EH (cell line): Measurements from ENCODE around the gene CTNNA3.

Source experiments
- DNase-seq: peaks from one replicate; pipeline ENCODE4 v3.0.0-alpha.2; 2015; ENCODE audit warnings: low read depth

Gene CTNNA3

DNA sequence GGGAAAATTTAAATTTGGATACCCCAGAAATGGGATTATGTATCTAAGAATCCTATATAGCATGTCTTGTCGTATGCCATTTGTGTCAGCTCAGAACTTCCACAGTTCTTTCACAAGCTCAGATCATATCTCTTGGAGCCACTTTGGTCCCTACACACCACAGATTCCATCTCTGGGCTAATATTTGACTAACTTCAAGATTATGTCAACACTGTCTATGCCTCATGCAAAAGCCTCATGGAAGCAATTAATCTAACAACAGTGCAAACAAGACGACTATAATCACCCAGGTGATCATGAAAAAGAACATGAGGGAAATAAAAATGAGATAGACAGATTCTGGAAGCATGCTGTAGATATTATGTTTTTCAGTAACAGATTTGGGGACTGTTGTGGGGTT lies 581.0 kb downstream of the CTNNA3 start:
- DNase-seq, result no peak

DNA sequence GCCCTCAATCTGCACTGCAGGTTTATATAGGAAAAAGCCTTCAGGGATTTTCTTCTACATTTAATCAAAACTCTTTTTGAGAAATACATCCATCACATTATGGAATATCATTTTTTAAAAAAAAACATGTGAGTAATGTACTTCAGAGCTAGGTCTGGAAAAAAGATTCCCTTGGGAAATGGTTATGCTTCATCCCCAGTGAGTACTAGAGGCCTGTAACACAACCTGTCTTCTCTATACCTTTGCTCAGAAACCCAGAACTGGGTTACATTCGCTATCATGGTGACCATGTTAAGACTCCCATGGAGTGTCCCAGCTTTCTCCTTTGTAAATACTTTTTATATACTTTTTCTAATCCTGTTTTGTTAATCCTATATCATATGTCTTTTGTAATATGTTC lies 583.2 kb downstream of the CTNNA3 start:
- no peak for DNase-seq

DNA sequence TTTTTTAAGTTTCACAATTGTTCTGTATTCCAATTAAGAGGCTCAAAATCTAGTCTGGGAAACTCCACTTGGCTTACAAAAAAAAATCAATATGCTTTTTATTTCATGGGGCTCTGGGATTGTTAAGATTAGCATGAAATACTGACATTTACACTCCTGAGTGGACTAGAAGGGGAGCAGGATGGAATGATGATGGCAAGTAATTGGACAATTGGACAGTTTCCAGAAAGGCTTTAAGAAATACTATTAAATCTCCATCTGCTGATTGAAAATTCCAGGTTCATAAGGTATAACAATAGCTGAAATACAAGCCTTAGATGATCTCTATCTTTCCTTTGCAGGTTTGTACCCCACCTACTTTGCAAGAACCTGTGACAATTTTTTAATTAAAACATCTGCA lies 585.7 kb downstream of the CTNNA3 start:
- no peak for DNase-seq

DNA sequence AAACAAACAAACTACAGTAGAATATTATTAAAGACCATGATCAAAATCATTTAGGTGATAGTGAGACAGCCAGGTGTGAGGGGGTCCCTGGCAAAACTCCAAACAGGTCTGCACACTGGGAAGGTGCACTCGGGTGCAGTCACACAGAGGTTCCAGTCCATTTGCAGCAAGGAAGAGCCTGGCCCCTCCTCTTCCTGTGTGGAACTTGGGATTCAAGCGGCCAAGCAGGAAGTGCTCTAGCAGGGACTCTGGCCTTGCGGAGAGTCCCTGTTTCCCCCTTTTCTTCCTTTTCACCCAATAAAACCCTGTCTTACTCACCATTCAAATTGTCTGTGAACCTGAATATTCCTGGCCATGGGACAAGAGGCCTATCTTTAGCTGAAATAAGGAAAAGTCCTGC lies 588.3 kb downstream of the CTNNA3 start:
- DNase-seq, result no peak

DNA sequence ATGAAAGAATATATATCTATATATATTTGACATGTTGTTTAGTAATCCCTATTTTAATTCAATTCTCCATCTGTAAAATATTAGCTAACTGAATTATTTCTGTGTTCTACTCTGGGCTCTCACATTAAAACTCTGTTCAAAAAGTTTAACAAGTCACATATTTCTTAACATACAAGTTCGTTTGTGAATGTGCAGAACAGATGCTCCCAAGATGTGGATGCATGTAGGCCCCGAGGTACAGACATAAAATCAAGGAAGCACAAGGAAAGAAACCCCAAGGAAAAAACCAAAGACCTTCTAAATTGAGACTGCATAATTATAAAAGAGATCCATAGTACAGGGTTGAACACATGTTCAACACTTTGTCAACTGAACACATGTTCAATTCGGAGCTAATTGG lies 595.0 kb downstream of the CTNNA3 start:
- DNase-seq, result no peak

DNA sequence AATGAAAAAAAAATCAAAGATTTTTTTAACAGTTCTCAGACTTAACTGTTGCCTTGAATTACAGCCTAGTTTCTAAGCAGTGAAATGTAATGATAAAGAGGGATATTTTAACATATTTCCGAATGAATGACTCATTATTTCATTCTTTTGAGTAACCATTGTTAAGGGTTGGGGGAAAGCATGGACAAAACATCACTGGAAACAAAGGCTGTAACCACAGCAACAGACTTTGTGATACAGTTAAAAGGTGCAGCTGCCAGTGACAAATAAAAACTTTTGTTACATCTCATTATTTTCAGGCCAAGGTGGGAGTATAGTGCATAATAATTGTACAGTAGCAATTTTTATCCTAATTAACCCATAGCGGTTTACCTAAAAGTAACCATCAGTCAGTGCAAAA lies 597.5 kb downstream of the CTNNA3 start:
- no peak for DNase-seq

DNA sequence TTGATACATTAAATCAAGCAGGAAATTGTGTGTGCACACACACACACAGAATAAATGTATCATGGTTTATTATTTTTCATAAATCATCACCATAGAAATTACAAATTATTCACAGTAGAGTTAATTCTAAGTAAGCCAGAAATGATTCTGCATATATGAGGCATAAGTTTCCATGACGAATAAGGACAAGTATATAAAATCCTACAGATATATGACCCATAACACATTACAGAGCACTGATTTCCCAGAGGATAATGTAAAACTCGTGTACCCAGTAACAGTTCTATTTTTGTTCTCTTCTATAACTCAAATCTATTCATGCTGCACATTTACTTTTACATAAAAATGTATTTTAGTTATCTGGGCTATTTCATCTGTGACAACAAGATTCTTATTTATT lies 600.5 kb downstream of the CTNNA3 start:
- DNase-seq, result no peak

DNA sequence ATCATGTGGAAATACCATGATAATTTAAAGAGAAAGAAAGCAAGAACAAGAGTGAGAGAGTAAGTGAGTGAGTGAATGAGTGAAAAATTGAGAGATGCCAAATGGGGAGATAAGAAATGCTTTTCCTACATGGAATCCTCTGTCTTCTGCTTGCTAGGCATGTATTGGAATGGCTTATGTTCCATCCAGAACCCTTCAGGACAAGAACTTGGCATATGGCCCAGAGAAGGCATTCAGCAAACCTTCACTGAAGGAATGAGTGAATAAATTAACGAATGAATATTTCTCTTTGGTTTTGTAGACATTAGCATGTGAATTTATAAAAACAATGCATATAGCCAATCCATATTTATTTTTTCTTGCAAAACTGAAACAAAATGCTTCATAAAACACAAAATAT lies 608.0 kb downstream of the CTNNA3 start:
- DNase-seq, result no peak

DNA sequence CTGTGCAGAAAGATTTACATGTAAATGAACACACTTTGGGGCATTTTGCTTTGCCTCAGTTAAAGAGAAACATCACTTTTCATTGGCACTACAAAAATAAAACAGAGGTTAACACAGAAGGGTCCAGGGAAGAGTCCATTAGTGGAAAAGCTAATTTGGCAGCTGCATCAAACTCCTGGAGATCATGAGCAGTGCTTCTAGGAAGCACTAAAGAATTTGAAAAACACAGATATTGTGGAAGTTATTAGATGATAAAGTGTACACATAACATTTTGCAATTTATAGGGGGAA lies 608.9 kb downstream of the CTNNA3 start:
- no peak for DNase-seq

DNA sequence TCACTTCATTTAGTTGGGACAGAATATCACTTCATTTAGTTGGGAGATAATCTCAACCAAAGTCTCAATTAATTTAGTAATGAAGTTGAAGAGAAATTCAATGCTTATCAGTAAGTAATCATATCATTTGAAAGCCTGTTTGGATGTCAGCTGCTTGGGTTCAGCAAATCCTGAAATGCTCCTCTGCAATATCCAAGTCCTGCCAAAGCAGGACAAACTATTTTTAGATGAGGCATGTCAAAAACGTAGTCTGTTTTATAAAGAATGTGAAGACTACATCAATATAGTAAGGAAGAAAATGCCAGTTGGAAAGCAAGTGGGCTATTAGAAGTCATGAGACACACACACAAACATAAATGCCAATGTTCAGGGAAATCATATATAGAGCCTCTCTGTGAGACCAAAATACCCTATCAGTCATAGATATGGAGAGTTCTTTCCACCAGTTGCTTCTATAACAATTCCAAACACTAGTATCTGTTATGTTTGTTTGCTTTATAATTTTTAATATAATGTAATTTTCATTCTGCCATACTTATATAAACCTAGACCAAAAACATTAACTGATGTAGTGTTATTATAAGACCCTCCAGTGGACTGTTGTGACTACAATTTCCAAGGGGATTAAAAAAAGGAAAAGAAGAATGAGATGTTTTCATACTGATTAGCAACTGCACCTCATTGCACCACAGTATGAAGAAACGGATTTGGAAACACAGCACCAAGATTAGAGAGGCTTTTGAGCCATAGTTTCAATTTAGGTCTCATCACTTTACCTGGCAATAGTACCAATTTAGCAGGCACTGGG lies 609.5 kb downstream of the CTNNA3 start:
- no peak for DNase-seq

DNA sequence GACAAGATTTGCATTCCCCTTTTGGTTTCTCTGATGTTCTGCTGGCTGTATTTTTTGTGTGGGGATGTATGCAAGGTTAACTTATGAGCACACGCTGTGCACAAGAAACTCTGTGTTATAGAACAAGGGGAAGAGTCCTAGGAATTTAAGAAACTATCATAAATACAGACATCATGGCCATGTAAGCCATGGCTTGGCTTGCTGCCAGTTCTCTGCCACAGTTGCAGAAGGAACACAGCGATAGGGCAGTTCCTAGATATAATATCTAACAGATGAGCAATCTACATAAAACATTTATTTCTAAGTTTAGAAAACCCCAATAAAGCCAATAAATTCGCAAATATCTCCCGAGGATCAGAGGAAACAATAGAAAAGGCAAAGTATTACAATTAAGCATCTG lies 616.9 kb downstream of the CTNNA3 start:
- DNase-seq, result no peak

DNA sequence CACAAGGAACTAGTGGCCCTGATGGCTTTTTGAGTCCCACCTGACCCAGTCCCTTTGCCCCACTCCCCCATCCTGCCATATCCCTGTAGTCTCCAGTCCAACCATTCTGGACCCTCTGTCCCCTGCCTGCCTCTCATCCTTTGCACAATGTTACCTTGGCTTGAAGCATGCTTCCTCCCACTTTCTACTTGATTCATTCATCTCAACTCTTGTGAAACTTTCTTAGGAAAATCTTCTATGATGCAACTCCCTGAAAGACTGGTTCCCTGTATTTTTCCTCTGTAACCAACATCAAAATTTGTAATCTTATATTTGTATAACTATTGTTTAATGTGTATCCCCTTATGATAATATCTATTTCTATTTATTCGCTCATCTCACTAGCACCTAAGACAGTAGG lies 618.6 kb downstream of the CTNNA3 start:
- DNase-seq, result no peak

DNA sequence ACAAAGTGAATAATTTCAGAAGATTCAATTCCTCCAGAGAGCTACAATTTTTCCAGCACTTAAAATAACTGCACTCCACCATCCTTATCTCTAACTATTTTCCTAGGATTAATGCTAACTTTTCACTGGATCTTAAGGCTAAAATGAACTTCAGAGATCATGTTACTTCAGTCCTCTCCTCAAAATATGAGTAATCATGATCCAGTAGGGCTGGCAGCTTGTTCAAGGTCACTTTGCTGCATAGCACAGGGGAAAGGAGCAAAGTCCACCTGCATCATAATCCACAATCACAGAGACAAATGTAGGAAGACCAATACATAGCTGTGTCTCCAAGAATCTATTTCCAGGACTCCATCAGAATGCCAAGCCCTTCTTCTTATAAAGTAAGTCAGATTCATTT lies 619.9 kb downstream of the CTNNA3 start:
- DNase-seq, result no peak

DNA sequence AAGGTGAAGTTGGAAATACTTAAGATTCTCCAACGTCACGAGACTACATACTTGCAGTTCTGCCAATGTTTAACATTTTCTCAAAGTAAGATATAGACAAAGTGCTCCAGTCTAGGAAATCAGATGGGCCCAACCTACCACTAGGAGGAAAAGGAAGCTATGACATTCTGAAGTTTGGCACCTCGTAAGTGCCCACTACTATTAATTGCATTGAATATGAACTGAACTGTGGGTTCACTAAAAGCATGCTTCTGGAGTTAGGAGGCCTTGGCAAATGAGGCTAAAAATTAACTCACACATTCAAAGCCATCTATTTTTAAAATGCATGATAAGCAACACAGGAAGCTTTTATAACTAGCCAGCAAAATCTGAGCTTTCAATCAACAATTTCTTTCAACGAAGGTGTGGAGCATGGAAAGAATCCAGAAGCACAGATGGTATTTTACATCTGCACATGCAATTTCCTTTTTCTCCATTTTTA lies 620.5 kb downstream of the CTNNA3 start:
- DNase-seq, result no peak

DNA sequence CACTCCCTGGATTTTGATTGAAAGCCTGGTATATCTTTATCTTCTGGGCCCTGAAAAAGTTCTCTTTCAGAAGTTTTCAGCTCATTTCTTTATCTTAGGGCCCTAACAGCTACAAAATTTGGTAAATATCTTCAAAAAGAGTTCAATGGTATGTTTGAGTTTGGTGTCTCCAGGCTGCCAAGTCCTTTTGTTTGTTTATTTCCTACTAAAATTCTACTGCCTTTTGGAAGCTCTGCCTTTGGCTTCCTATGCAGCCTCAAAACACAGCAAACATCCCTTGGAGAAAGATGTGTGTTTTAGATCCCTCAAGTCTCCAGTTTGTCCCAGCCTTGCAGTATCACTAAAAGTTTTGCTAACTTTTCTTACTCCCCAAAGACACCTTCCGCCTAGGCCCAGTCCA lies 623.3 kb downstream of the CTNNA3 start:
- DNase-seq, result no peak

DNA sequence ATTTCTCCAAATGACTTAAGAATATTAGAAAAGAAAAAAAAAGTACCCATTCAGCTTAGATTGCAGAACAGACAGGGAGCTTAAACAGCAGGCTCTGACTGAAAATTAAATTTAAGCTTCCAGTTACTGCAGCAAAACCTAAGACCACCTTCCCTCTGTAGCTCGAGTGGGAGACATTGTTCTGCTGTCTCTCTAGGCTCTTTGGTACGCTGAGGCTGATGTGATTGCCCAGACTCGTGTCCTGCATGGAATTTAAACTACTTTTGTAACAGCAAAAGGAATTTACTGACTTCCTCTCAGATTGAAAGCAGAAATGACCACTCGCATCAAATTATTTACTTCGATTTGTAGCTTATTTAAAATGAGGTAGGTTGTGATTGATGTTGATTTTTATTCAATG lies 645.6 kb downstream of the CTNNA3 start:
- DNase-seq, result no peak

DNA sequence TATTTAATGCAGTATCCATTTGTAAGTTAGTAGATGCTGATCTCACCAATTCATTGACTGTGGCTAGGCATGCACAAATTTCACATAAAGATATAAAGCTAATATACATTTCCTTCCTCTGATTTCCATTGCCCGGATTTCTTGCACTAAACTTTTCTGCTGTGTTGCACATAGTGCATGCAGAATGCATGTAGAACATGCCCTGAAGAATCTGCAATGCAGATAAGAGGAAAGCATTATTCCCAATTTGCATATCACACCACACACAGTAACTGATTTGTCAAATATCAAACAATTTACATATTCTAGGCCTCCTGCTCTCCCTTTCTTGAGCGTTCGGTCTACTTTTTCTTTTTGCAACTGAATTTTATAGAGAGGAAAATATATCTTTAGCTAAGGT lies 646.0 kb downstream of the CTNNA3 start:
- no peak for DNase-seq

DNA sequence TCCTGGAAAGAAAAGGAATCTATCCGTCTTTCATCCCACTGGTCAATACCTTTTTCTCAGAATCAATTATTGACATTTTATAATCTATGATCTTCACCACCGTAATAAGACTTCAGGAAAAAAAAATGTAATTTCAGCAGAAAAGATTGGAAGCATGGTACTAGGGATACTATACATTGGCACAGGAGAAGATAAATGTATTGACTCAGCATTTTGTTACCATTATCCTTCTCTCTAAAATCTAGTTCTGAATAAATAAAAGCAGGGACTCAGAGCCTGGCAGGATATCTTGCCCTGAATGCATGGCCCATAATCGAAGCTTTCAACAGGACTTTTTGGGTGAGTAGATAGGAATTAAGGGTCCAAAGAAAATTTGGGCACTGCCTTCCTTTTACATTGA lies 649.5 kb downstream of the CTNNA3 start:
- DNase-seq, result no peak

DNA sequence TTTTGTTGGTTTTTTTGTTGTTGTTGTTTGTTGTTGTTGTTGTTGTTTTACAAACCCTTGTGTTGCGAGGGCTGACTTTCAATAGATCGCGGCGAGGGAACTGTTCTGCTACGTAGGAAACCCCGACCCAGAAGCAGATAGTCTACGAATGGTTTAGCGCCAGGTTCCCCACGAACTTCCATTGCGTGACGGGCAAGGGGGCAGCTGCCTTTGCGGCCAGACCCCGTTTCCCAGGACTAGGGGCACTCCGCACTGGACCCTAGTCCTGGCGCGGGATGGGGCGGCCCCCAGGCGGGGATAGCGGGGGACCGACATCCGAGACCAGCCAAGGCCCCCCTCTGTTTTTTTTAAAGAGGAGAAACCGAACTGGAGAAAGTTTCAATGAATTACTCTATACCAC lies 650.6 kb downstream of the CTNNA3 start:
- no peak for DNase-seq

DNA sequence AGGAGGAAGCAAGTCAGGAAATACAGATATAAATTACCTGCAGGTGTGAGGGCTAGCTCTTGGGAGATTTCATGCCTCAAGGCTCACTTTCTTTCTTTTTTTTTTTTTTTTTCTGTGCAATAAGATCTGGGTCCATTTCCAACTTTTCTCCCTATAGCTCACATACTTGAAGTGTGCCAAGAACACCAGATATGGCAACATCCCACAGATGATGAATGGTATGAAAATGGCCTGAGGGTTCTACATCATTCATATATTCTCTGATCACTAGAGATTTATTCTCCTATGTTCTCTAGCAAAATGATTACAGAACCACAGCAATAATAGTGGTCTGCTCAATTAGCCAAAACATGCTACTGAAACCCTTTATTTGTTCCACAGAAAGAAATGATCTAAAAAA lies 653.0 kb downstream of the CTNNA3 start:
- no peak for DNase-seq

DNA sequence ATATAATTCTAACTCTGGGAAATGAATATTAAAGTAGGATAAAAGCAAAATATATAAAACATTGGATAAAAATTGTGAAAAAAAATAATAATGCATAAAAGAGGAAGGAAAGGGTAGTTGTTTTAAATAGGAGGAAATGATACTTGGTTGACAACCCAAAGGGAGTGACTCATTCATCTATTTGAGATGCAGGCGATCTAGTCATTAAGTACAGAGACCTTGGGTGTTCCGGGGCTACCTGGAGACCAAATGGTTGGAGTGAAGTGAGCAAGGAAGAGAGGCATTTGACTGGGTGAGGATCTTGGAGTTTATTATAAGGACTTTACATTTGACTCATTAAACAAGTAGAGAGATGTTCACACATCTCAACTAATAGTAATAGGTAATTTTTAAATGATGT lies 659.2 kb downstream of the CTNNA3 start:
- no peak for DNase-seq

DNA sequence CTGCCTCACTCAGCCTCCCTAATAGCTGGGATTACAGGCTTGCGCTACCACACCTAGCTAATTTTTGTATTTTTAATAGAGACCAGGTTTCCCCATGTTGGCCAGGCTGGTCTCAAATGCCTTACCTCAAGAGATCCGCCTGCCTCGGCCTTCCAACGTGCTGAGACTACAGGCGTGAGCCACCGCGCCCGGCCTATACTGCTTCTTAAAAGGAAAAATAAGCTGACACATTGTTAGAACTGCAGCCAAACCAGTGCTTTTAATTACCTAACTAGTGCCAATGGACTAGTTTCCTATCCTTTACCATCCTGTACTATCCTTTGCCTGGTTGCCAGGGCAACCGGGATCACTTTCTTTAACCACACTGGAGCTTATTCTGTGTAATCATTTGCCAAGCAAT lies 662.1 kb downstream of the CTNNA3 start:
- no peak for DNase-seq

DNA sequence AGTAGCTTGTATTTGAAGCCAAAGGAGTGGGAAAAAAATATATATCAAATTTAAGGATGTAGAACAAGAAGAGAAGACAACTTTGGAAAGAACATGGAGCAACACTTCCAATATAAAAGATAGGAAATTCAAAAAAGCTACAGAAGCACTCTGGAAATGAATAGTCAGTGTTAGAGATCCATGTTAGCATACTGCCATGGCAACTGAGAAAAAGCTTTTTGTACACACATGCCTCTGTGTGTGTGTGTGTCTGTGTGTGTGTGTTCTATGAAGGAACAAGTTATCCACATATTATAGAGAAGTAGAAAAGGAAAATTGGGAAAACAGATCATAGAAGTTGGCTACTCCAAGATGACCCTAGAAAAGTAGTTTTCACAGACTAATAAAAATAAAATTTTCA lies 673.9 kb downstream of the CTNNA3 start:
- DNase-seq, result no peak

DNA sequence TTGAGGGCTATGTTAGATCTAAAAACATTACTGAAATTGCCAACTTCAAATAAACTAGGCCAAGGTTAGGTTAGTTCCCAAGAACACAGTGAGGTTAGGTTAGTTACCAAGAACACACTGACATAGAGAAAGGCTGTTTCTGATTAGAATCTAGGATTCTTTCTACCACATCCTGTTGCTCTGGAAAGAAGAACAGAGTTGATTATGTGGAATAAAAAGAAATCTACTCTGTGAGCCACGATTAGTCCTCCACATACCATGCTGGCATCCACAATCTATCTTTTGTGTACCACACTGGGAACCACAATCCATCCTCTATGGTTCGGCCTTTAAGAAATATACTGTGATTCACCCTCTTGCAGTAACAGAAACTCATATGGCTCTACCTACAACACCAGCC lies 678.8 kb downstream of the CTNNA3 start:
- no peak for DNase-seq

DNA sequence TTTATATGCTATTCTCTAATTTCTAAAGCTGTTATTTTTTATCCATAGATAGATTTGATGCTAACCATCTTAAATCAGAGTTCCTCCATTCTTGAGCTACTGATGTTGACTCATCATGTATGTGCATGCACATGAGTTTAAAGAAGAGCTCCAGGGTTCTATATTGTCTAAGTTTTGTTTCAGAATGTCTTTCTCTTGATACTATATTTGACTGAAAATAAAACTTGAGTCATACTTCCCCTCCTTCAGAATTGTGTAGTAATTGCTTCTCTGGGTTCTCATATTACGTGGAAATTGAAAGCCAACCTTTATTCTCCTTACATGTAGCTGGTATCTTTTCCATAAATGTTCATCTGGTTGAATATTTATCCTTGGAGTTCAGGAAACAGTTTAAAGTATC lies 680.8 kb downstream of the CTNNA3 start:
- no peak for DNase-seq
